Smooth muscle cell (in vitro differentiated cells): ENCODE results near the gene LRPAP1. TPM values are rescaled to one million over a fixed set of nuclear protein-coding genes. Genes with fewer than 3 reads are reported as not detected.

ENCODE experiments used
- DNase-seq: peaks from one replicate; lab custom pipeline; 2025; ENCODE audit not compliant: unreplicated experiment; lab: John Stamatoyannopoulos, UW
- H2AFZ ChIP-seq: fragments of 200-600 bp; sonication (generic); 2 replicates; pipeline ENCODE4 v1.6.0; 2016; ENCODE audit warnings: antibody characterized with exemption, low read depth, mild to moderate bottlenecking
- H3F3A ChIP-seq: fragments of 200-600 bp; sonication (generic); 2 replicates; pipeline ENCODE4 v1.6.0; 2017; ENCODE audit warnings: antibody characterized with exemption, low read depth
- H3K27ac ChIP-seq: fragments of 200-600 bp; sonication (generic); 2 replicates; pipeline ENCODE4 v1.5.1; 2016; ENCODE audit warnings: low read depth, mild to moderate bottlenecking
- H3K27me3 ChIP-seq: fragments of 200-600 bp; sonication (generic); 2 replicates; pipeline ENCODE4 v1.6.1; 2016; ENCODE audit warnings: low read depth, mild to moderate bottlenecking
- H3K36me3 ChIP-seq: fragments of 200-600 bp; sonication (generic); 2 replicates; pipeline ENCODE4 v1.5.1; 2016; ENCODE audit warnings: low read depth
- H3K4me1 ChIP-seq: fragments of 200-600 bp; sonication (generic); 2 replicates; pipeline ENCODE4 v1.5.1; 2016; ENCODE audit warnings: low read depth
- H3K4me2 ChIP-seq: fragments of 200-600 bp; sonication (generic); 2 replicates; pipeline ENCODE4 v1.6.0; 2016; ENCODE audit warnings: mild to moderate bottlenecking
- H3K4me3 ChIP-seq: fragments of 200-600 bp; sonication (generic); 2 replicates; pipeline ENCODE4 v1.5.1; 2016; ENCODE audit warnings: mild to moderate bottlenecking
- H3K79me2 ChIP-seq: fragments of 200-600 bp; sonication (generic); 2 replicates; pipeline ENCODE4 v1.6.0; 2016; ENCODE audit warnings: low read depth, mild to moderate bottlenecking
- H3K9ac ChIP-seq: fragments of 200-600 bp; sonication (generic); 2 replicates; pipeline ENCODE4 v1.6.0; 2016; ENCODE audit warnings: low read depth
- H3K9me3 ChIP-seq: fragments of 200-600 bp; sonication (generic); replicated peaks from 2 replicates; pipeline ENCODE4 v1.5.1; 2016; ENCODE audit warnings: low read depth
- H4K20me1 ChIP-seq: fragments of 200-600 bp; sonication (generic); 2 replicates; pipeline ENCODE4 v1.6.0; 2016; ENCODE audit warnings: low read depth
- WGBS: methylation state at CpG from one replicate; pipeline ENCODE4 v1.1.7; 2016; ENCODE audit warnings: low lambda C conversion rate; 5-methylcytosine and 5-hydroxymethylcytosine counted together
- polyA plus RNA-seq: library from polyadenylated mRNA; unstranded; fragments of >200 nt; fragmentation: Nextera tagmentation; extraction: Ambion mirVana; gene quantifications from 2 replicates; pipeline ENCODE4 v1.2.1, GENCODE V29; 2016
- total RNA-seq: library from RNA; depleted of rRNA; stranded (reverse); fragments of >200 nt; gene quantifications from 2 replicates; pipeline ENCODE4 v1.2.3, GENCODE V29; 2014
- TF ChIP-seq, protein P1 (sequence below): fragments of 200-600 bp; sonication (generic); IDR thresholded peaks from 2 replicates; pipeline ENCODE4 v1.5.1; 2017; ENCODE audit warnings: borderline replicate concordance, mild to moderate bottlenecking, antibody characterized with exemption; ENCODE audit not compliant: insufficient read depth, poor library complexity, severe bottlenecking

LRPAP1 gene
- total and polyA plus RNA-seq, 2 experiments from 2014 or later = 82.6 to 277 TPM

DNA sequence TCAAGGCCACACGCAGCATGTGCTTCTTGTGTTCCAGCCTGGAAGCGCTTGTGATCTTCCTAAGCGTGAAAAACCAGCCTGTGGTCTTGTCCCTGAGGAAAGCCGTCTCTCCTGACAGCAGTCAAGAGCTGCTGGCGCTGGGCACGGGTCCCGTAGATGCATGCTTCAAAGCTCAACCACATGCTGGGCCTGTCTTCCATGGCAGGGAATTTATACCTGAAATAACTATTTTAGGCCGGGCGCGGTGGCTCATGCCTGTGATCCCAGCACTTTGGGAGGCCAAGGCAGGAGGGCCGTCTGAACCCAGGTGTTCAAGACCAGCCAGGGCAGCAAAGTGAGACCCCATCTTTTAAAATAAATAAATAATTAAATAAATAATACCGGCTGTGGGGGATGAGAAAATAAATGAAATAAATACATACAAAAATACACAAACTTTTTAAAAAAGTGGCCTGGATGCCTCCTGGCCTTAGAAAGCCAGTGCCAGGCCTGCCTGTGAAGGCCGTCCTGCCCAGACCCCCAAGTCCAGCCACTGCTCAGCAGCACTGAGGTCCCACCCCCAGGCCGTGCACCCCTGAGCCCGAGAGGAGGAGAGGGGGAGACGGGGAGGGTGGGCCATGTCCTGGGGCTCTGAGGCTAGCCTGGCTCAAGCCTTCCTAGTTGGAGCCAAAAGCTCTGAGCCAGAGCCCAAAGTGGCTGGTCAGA lies 10.4 kb downstream of the LRPAP1 start:
- Histone ChIP-seq H3F3A (no peaks in the 10 kb centered on the region), H3K79me2 (no peaks in the 10 kb centered on the region), H3K36me3 (no peaks in the 10 kb centered on the region), H3K9ac (no peak overlapping the region), H3K27ac (no peak overlapping the region), H3K4me2 (no peak overlapping the region), H3K27me3 (no peaks in the 10 kb centered on the region), H3K9me3 (no peaks in the 10 kb centered on the region), H2AFZ (no peak overlapping the region), H3K4me1 (no peaks in the 10 kb centered on the region), H4K20me1 (peaks cover 52% of the 10 kb centered on the region), H3K4me3 (no peak overlapping the region)
- TF ChIP-seq, protein P1, sequence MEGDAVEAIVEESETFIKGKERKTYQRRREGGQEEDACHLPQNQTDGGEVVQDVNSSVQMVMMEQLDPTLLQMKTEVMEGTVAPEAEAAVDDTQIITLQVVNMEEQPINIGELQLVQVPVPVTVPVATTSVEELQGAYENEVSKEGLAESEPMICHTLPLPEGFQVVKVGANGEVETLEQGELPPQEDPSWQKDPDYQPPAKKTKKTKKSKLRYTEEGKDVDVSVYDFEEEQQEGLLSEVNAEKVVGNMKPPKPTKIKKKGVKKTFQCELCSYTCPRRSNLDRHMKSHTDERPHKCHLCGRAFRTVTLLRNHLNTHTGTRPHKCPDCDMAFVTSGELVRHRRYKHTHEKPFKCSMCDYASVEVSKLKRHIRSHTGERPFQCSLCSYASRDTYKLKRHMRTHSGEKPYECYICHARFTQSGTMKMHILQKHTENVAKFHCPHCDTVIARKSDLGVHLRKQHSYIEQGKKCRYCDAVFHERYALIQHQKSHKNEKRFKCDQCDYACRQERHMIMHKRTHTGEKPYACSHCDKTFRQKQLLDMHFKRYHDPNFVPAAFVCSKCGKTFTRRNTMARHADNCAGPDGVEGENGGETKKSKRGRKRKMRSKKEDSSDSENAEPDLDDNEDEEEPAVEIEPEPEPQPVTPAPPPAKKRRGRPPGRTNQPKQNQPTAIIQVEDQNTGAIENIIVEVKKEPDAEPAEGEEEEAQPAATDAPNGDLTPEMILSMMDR = no peak
- no peak for DNase-seq
- WGBS = 94% methylated on average over 15 of the region's 16 CpGs

- Histone ChIP-seq H3K4me1 (no peaks in the 10 kb centered on the region), H3K36me3 (no peaks in the 10 kb centered on the region), H3K9me3 (no peaks in the 10 kb centered on the region), H3K27me3 (no peaks in the 10 kb centered on the region), H3K79me2 (no peaks in the 10 kb centered on the region), H4K20me1 (peaks cover 44% of the 10 kb centered on the region), H2AFZ (no peak overlapping the region), H3K9ac (no peak overlapping the region), H3K4me3 (no peak overlapping the region), H3F3A (no peaks in the 10 kb centered on the region), H3K27ac (no peak overlapping the region), H3K4me2 (no peak overlapping the region)
- DNase-seq = no peak
- 98% methylated on average over 26 of the region's 31 CpGs for WGBS
- TF ChIP-seq, protein P1 = no peak
Measured at GRCh38 chr4:3520796-3521600, 11.2 kb downstream of the LRPAP1 start.

DNA sequence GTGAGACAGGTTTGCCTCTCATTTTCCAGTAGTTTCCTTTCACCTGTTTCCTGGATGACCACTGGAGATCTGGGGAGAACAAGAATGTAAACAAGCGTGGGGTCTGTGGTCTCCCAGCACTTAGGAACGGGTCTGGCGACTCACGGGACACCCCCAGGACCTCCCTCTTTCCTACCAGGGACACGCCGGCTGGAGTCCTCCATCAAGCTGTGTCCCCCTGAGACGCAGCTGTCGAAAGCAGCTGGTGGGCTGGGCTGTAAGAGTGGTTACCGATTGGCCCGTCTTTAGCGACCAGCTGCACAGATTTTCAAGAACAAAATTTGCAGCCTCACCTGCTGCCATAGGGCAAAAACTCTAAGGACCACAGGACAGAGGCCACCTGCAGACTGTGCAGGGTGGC lies 11.9 kb downstream of the LRPAP1 start:
- TF ChIP-seq, protein P1 = no peak
- Histone ChIP-seq H2AFZ (no peak overlapping the region), H3K4me3 (no peak overlapping the region), H4K20me1 (peaks cover 37% of the 10 kb centered on the region), H3K36me3 (no peaks in the 10 kb centered on the region), H3F3A (no peaks in the 10 kb centered on the region), H3K27me3 (no peaks in the 10 kb centered on the region), H3K9ac (no peak overlapping the region), H3K4me2 (no peak overlapping the region), H3K9me3 (no peaks in the 10 kb centered on the region), H3K4me1 (no peaks in the 10 kb centered on the region), H3K79me2 (no peaks in the 10 kb centered on the region), H3K27ac (no peak overlapping the region)
- DNase-seq = no peak
- whole genome bisulfite sequencing = 92% methylated on average over 11 of the region's 11 CpGs
